Upper lobe of right lung (tissue), 1 donor: ENCODE data around the gene USP34. TPM values are rescaled to one million over a fixed set of nuclear protein-coding genes. Genes with fewer than 3 reads are reported as not detected.
"Not testable (repeated sequence)": the region's sequence is repeated elsewhere in the genome, so short reads cannot be mapped to it uniquely, and the experiment has no call there.

ENCODE experiments used
- ATAC-seq: fragments of 200-7000 bp; cut with Tn5 transposase; one replicate; pipeline ENCODE4 v1.9.1; 2020; ENCODE audit warnings: mild to moderate bottlenecking, moderate library complexity
- DNase-seq: peaks from one replicate; pipeline ENCODE4 v3.0.0-alpha.2; 2020
- H3K27ac ChIP-seq: fragments of 200-600 bp; one replicate; pipeline ENCODE4 v1.8.0; 2022
- H3K27me3 ChIP-seq: fragments of 200-600 bp; one replicate; pipeline ENCODE4 v1.8.0; 2022; ENCODE audit warnings: mild to moderate bottlenecking
- H3K36me3 ChIP-seq: fragments of 200-600 bp; one replicate; pipeline ENCODE4 v1.8.0; 2022
- H3K4me1 ChIP-seq: fragments of 200-600 bp; one replicate; pipeline ENCODE4 v1.8.0; 2022
- H3K4me3 ChIP-seq: fragments of 200-600 bp; one replicate; pipeline ENCODE4 v1.8.0; 2022; ENCODE audit warnings: mild to moderate bottlenecking
- H3K9me3 ChIP-seq: fragments of 200-600 bp; one replicate; pipeline ENCODE4 v1.8.0; 2022
- CTCF ChIP-seq: fragments of 200-600 bp; IDR thresholded peaks from one replicate; pipeline ENCODE4 v1.8.0; 2022; ENCODE audit warnings: antibody characterized with exemption
- intact Hi-C: fragments of 100-400 bp; cut with DNase I; formaldehyde crosslinking; loops from one replicate; pipeline ENCODE4 v1.11.0; 2022
- total RNA-seq: library from RNA; stranded (reverse); fragmentation: NEBNext Ultra II Directional; extraction: Animal tissue kit (Norgen Biotek cat#: 25700); gene quantifications from one replicate; pipeline ENCODE4 v1.2.1, GENCODE V29; 2021
- donor health status: DM: no; HTN: yes; CAD: no; lungs with severe emphysema.

The USP34 gene
- total RNA-seq, 1 donor from 2014 or later: 112 TPM

DNA sequence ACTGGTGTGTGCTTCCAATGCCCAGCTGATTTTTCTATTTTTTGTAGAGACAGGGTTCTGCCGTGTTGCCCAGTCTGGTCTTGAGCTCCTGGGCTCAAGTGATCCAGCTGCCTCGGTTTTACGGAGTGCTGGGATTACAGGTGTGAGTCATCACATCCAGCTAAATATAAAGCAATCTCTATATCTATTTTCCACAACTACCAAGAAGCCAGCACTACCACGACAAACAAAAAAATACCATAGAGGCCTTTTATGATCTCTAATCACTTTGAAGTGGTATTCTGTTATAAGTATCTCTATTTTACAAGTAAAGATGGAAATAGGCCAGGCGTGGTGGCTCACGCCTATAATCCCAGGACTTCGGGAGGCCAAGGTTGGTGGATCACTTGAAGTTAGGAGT lies 274.2 kb downstream of the USP34 start:
- DNase-seq: no peak
- no peak overlapping the region for H3K27ac ChIP-seq
- H3K9me3 ChIP-seq: no peaks in the 10 kb centered on the region
- TF ChIP-seq CTCF: no peak
- ATAC-seq: no peak
- H3K4me1 ChIP-seq: peaks cover 13% of the 10 kb centered on the region
- H3K36me3 ChIP-seq: peaks cover 43% of the 10 kb centered on the region
- no peaks in the 10 kb centered on the region for H3K27me3 ChIP-seq
- intact Hi-C loops: no loop called here
- H3K4me3 ChIP-seq: no peak overlapping the region

- H3K9me3 ChIP-seq, ATAC-seq, H3K4me3 ChIP-seq, H3K27me3 ChIP-seq, H3K27ac ChIP-seq, DNase-seq, intact Hi-C loops: not testable (repeated sequence)
- Histone ChIP-seq H3K4me1 (peaks cover 14% of the 10 kb centered on the region), H3K36me3 (peaks cover 50% of the 10 kb centered on the region)
Measured at GRCh38 chr2:61194646-61195045, 276.2 kb downstream of the USP34 start.

- TF ChIP-seq CTCF: no peak
- H3K27me3 ChIP-seq: no peaks in the 10 kb centered on the region
- H3K27ac ChIP-seq: no peak overlapping the region
- H3K4me1 ChIP-seq: peaks cover 14% of the 10 kb centered on the region
- no peak overlapping the region for H3K4me3 ChIP-seq
- intact Hi-C loops: no loop called here
- ATAC-seq: peak; percentile 35
- H3K9me3 ChIP-seq: no peaks in the 10 kb centered on the region
- peaks cover 53% of the 10 kb centered on the region for H3K36me3 ChIP-seq
- DNase-seq: no peak
Measured at GRCh38 chr2:61193670-61194561, 277.0 kb downstream of the USP34 start.

- Histone ChIP-seq H3K9me3 (no peaks in the 10 kb centered on the region), H3K4me1 (peaks cover 6% of the 10 kb centered on the region), H3K4me3 (no peak overlapping the region), H3K36me3 (peaks cover 96% of the 10 kb centered on the region), H3K27ac (no peak overlapping the region), H3K27me3 (no peaks in the 10 kb centered on the region)
- no peak for TF ChIP-seq CTCF
- DNase-seq: no peak
- no peak for ATAC-seq
- intact Hi-C loops: no loop called here
Measured at GRCh38 chr2:61187085-61187484, 283.8 kb downstream of the USP34 start.

DNA sequence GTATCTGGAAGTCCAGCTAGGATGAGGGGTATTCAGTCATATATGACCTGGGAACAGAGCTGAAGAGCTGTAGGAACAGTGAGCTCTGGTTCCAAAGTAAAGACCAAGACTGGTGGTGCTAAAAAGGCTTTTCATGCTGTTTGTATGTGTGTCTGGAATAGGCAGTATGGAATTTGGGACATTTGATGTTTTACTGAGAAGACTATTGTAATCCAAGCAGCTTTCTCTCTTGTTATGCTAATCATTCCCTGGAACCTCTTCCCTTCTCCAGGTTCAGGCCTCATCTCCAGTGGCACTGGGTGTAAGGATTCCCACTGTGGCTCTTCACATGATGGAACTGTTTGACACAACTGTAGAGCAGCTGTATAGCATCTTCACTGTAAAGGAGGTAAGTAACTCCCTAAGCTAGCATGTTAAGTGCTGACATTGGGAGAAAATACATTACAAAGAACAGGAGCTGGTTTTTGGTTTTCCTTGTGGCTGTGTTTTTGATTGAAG lies 285.6 kb downstream of the USP34 start:
- DNase-seq (no peak), ATAC-seq (no peak)
- Histone ChIP-seq H3K36me3 (peaks cover 100% of the 10 kb centered on the region), H3K4me1 (peaks cover 15% of the 10 kb centered on the region), H3K27me3 (no peaks in the 10 kb centered on the region), H3K9me3 (no peaks in the 10 kb centered on the region), H3K4me3 (no peak overlapping the region), H3K27ac (no peak overlapping the region)
- intact Hi-C loops: no loop called here
- TF ChIP-seq CTCF: no peak

- peaks cover 91% of the 10 kb centered on the region for H3K36me3 ChIP-seq
- intact Hi-C loops: no loop called here
- ATAC-seq: no peak
- no peak for DNase-seq
- peaks cover 26% of the 10 kb centered on the region for H3K4me1 ChIP-seq
- H3K27ac ChIP-seq: no peak overlapping the region
- H3K27me3 ChIP-seq: no peaks in the 10 kb centered on the region
- no peak for TF ChIP-seq CTCF
- no peaks in the 10 kb centered on the region for H3K9me3 ChIP-seq
- no peak overlapping the region for H3K4me3 ChIP-seq
Measured at GRCh38 chr2:61184263-61184662, 286.6 kb downstream of the USP34 start.
